Middle frontal gyrus (tissue), 1 donor: ENCODE measurements around the gene ASB6.
"Not testable (repeated sequence)": the region's sequence is repeated elsewhere in the genome, so short reads cannot be mapped to it uniquely, and the experiment has no call there.

ENCODE experiments used
- DNase-seq: peaks from one replicate; pipeline ENCODE4 v3.0.0-alpha.2; 2015; ENCODE audit warnings: low spot score; ENCODE audit errors: extremely low spot score

The ASB6 gene

GRCh38 chr9:129608561-129609481 is 33.1 kb downstream of the ASB6 start:
- no peak for DNase-seq

GRCh38 chr9:129607027-129607387 is 34.9 kb downstream of the ASB6 start:
- DNase-seq, result no peak

GRCh38 chr9:129606161-129607026 is 35.6 kb downstream of the ASB6 start:
- DNase-seq, result no peak

GRCh38 chr9:129604766-129605163 is 37.2 kb downstream of the ASB6 start:
- no peak for DNase-seq

GRCh38 chr9:129604056-129604765 is 37.7 kb downstream of the ASB6 start:
- no peak for DNase-seq

GRCh38 chr9:129602598-129603415 is 39.1 kb downstream of the ASB6 start:
- no peak for DNase-seq

- DNase-seq, result no peak
These were observed 40.8 kb downstream of the ASB6 start for GRCh38 chr9:129601082-129601674.

- DNase-seq, result no peak
These were observed 43.8 kb downstream of the ASB6 start for GRCh38 chr9:129598089-129598596.

- no peak for DNase-seq
These were observed 44.4 kb downstream of the ASB6 start for GRCh38 chr9:129597355-129598088.

- no peak for DNase-seq
These were observed 45.2 kb downstream of the ASB6 start for GRCh38 chr9:129596541-129597331.

- no peak for DNase-seq
These were observed 45.9 kb downstream of the ASB6 start for GRCh38 chr9:129595903-129596540.

- DNase-seq, result no peak
These were observed 46.6 kb downstream of the ASB6 start for GRCh38 chr9:129595311-129595741.

GRCh38 chr9:129594632-129595031 is 47.3 kb downstream of the ASB6 start:
- DNase-seq, result no peak

- DNase-seq, result not testable (repeated sequence)
These were observed 49.2 kb downstream of the ASB6 start for GRCh38 chr9:129592790-129593189.

- no peak for DNase-seq
These were observed 50.0 kb downstream of the ASB6 start for GRCh38 chr9:129591916-129592315.

GRCh38 chr9:129590466-129590865 is 51.5 kb downstream of the ASB6 start:
- no peak for DNase-seq

- DNase-seq, result no peak
These were observed 54.3 kb downstream of the ASB6 start for GRCh38 chr9:129587487-129588262.
